ENCODE measurements around the gene PRSS33. TPM values are rescaled to one million over a fixed set of nuclear protein-coding genes. Genes with fewer than 3 reads are reported as not detected.

PRSS33 gene
- total RNA-seq, 4 donors from 2014 or later: not detected

DNA sequence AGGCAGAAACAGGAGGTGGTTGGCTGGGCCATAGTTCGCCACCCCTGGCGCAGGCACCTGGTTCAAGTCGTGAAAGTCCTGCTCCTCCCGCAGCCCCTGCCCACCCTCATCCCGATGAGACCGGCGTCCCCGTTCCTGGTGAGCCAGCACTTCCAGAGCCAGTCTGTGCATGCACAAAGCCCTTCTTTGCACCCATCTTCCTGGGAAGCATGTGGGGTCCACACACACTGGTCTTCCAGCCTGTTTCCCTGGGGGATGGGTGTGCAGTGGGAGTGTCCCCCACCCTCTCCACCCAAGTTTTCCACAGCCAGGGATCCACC, 41.1 kb upstream of the PRSS33 start:
- TF ChIP-seq POLR2A (IDR thresholded peaks at IDR 0.05): no peak
- no peak for TF ChIP-seq POLR2AphosphoS5 (IDR thresholded peaks at IDR 0.05)
- TF ChIP-seq, protein P1, sequence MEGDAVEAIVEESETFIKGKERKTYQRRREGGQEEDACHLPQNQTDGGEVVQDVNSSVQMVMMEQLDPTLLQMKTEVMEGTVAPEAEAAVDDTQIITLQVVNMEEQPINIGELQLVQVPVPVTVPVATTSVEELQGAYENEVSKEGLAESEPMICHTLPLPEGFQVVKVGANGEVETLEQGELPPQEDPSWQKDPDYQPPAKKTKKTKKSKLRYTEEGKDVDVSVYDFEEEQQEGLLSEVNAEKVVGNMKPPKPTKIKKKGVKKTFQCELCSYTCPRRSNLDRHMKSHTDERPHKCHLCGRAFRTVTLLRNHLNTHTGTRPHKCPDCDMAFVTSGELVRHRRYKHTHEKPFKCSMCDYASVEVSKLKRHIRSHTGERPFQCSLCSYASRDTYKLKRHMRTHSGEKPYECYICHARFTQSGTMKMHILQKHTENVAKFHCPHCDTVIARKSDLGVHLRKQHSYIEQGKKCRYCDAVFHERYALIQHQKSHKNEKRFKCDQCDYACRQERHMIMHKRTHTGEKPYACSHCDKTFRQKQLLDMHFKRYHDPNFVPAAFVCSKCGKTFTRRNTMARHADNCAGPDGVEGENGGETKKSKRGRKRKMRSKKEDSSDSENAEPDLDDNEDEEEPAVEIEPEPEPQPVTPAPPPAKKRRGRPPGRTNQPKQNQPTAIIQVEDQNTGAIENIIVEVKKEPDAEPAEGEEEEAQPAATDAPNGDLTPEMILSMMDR (IDR thresholded peaks at IDR 0.05): no peak
- no peak for TF ChIP-seq EP300 (IDR thresholded peaks at IDR 0.05)
- ATAC-seq: no peak

DNA sequence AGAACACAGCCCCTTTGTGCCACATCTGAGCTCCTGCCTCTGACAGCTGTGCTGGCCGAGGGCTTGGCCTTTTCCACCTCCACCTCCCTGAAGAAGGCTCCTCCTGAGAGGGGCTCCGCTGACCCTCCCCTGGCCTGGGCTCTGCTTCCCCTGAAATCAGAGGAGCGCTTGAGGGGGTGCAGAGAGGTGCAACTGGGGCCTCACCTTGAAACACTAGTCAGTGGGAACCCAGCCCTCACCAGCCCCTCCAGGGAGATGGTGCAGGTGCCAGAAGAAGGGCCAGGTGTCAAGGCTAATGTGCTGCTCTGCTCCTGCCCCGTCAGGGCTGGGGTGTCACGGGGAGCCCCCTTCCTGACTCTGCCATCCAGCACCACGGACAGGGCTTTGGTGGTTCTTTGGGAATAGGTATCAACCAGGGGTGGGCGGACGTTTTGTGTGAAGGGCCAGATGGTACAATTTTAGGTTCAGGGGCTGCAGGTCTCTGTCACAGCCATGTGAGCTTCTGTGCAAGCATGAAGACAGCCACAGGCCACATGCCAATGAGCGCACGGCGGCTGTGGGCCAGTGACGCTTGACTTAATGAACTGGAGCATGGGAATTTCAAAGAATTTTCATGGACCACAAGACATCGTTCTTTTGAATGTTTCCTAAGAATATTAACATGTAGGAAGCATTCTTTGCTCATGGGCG, 40.6 kb upstream of the PRSS33 start:
- no peaks in the 10 kb centered on the region for H3K36me3 ChIP-seq
- no peak for ATAC-seq
- no peak for TF ChIP-seq POLR2AphosphoS5 (IDR thresholded peaks at IDR 0.05)
- TF ChIP-seq, protein P1 (IDR thresholded peaks at IDR 0.05): no peak
- no peak for TF ChIP-seq POLR2A (IDR thresholded peaks at IDR 0.05)
- TF ChIP-seq EP300 (IDR thresholded peaks at IDR 0.05): no peak
- no peaks in the 10 kb centered on the region for H3K4me1 ChIP-seq
- no peaks in the 10 kb centered on the region for H3K9me3 ChIP-seq
- 80 to 93% methylated on average over 3 of the region's 14 CpGs for WGBS, 2 donors (ENCODE audit: low coverage in 1 of 2)
- H3K4me3 ChIP-seq: no peak overlapping the region
- H3K27me3 ChIP-seq: peaks cover 70% of the 10 kb centered on the region
- H3K27ac ChIP-seq: no peak overlapping the region

More for the DNA sequence above, 41.1 kb upstream of the PRSS33 start:
- Histone ChIP-seq H3K4me3 (no peak overlapping the region), H3K27me3 (peaks cover 70% of the 10 kb centered on the region), H3K4me1 (no peaks in the 10 kb centered on the region), H3K36me3 (no peaks in the 10 kb centered on the region), H3K27ac (no peak overlapping the region), H3K9me3 (no peaks in the 10 kb centered on the region)
- WGBS, 2 donors (ENCODE audit: low coverage in 1 of 2): 80% methylated on average over 1 of the region's 8 CpGs; no CpG with 5 or more reads in 1 of the 2 donors

DNA sequence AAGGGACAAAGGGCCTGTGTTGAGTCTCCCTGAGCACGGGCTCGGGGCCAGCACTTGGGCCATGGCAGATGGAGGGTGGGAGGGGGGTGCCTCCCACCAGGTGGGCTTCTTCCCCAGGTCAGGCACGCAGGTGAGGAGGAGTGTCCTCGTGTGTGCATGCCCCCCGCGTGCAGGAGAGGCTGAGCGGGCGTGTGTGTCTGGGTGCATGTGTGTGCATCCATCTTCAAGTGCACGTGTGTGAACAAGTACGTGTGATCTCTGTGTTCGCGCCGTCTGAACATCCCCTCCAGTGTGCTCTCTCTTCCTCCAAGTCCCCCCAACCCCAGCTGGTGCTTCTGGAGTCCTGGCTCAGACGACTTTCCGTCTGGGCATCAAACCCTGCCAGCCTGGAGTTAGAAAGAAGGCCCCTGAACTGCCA, 40.0 kb upstream of the PRSS33 start:
- WGBS, 2 donors (ENCODE audit: low coverage in 1 of 2): 73 to 87% methylated on average over 3 to 8 of the region's 15 CpGs
- H3K36me3 ChIP-seq: no peaks in the 10 kb centered on the region
- H3K4me3 ChIP-seq: no peak overlapping the region
- H3K4me1 ChIP-seq: no peaks in the 10 kb centered on the region
- no peak for ATAC-seq
- peaks cover 64% of the 10 kb centered on the region for H3K27me3 ChIP-seq
- no peak for TF ChIP-seq POLR2AphosphoS5 (IDR thresholded peaks at IDR 0.05)
- no peak for TF ChIP-seq POLR2A (IDR thresholded peaks at IDR 0.05)
- TF ChIP-seq EP300 (IDR thresholded peaks at IDR 0.05): no peak
- TF ChIP-seq, protein P1 (IDR thresholded peaks at IDR 0.05): no peak
- no peak overlapping the region for H3K27ac ChIP-seq
- no peaks in the 10 kb centered on the region for H3K9me3 ChIP-seq

DNA sequence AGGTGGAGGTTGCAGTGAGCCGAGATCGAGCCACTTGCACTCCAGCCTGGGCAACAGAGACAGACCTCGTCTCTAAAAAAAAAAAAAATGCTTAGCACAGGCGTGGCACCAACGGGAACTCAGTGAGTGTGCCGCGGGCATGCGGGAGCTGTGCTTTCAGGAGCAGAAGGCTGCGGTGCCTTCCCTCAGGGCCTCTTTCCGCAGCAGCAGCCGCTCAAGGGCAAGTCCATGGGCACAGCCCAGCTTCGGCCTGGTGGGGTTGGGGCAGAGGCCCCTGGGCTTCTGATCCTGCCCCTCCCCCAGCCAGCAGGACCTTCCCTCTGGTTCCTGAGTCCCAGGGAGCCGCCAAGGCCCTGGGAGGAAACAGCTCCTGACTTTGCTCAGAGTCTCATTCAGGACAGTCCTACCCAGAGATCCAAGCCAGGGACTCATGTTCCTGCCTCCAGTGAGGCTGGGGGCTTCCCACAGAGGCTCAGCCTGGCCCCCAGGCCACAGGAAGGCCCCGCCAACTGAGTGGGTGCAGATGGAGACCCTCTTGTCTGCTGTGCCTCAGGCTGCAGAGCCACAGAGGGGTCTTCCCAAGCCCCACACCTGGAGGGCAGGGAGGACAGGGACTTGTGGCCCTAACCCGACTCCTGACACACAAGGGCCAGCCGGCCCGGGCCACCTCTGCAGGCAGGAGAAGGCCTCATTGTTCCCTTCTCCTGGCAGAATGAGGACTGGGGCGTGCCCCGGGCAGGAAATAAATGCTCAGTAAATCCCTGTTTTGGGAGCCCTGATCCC, 39.4 kb upstream of the PRSS33 start:
- WGBS, 2 donors (ENCODE audit: low coverage in 1 of 2): 60 to 69% methylated on average over 1 to 8 of the region's 19 CpGs
- H3K27ac ChIP-seq: no peak overlapping the region
- no peak for TF ChIP-seq EP300 (IDR thresholded peaks at IDR 0.05)
- TF ChIP-seq POLR2A (IDR thresholded peaks at IDR 0.05): no peak
- TF ChIP-seq POLR2AphosphoS5 (IDR thresholded peaks at IDR 0.05): no peak
- TF ChIP-seq, protein P1 (IDR thresholded peaks at IDR 0.05): no peak
- ATAC-seq: no peak
- no peak overlapping the region for H3K4me3 ChIP-seq
- peaks cover 58% of the 10 kb centered on the region for H3K27me3 ChIP-seq
- H3K36me3 ChIP-seq: no peaks in the 10 kb centered on the region
- H3K9me3 ChIP-seq: no peaks in the 10 kb centered on the region
- no peaks in the 10 kb centered on the region for H3K4me1 ChIP-seq

DNA sequence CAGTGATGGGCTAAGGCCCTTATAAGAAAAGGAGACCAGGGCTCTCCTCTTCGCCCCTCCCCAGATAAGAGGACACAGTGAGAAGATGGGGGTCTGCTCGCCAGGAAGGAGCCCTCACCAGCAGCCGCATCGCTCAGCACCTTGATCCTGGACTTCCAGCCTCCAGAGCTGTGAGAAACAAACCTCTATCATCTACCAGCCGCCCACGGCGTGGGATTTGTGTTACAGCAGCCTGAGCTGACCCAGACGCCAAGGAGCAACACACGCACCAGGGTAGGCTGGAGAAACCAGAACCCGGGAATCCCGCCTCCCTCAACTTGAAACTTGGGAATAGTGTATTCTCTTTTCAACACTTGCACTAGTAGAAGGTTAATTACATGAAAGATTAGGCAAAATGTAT, 38.5 kb upstream of the PRSS33 start:
- no peak for ATAC-seq
- H3K4me3 ChIP-seq: no peak overlapping the region

More for the DNA sequence above, 38.5 kb upstream of the PRSS33 start:
- no peaks in the 10 kb centered on the region for H3K9me3 ChIP-seq
- 20 to 63% methylated on average over 1 to 4 of the region's 11 CpGs for WGBS, 2 donors (ENCODE audit: low coverage in 1 of 2)
- TF ChIP-seq POLR2AphosphoS5 (IDR thresholded peaks at IDR 0.05) (no peak), POLR2A (IDR thresholded peaks at IDR 0.05) (no peak)
- TF ChIP-seq, protein P1 (IDR thresholded peaks at IDR 0.05): no peak
- no peaks in the 10 kb centered on the region for H3K36me3 ChIP-seq
- H3K4me1 ChIP-seq: no peaks in the 10 kb centered on the region
- H3K27me3 ChIP-seq: peaks cover 55% of the 10 kb centered on the region
- no peak overlapping the region for H3K27ac ChIP-seq

All from gastroesophageal sphincter (tissue), 4 donors.